ENCODE measurements around the gene VPS52.

VPS52 gene

DNA sequence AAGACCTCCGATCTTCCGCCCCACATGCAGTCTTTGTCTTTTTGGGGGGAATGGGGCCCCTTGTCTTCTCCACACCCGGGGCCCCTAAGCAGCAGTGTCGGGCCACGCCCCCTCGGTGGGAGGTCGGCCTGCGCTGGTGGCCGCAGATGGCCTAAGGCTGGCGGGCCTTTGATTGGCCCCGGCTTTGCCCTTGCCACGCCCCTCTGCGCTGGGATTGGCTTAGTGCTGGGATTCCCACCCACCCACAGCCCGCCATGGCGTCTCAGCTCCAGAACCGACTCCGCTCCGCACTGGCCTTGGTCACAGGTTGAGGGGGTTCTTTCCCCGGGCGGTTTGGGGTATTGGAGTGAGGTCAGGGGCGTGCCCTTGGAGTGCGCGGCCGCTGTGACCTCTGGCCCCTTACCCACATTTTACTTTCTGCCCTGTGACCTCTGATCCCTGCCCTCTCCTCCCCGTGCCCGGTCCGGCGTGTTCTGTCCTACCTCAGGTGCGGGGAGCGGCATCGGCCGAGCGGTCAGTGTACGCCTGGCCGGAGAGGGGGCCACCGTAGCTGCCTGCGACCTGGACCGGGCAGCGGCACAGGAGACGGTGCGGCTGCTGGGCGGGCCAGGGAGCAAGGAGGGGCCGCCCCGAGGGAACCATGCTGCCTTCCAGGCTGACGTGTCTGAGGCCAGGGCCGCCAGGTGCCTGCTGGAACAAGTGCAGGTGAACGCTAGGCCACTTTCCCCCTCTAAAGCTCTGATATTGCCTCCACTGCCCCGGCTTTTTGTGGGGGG lies 67.1 kb downstream of the VPS52 start, which contains the start of gene HSD17B8:
TSS of gene HSD17B8 (plus strand) at position 241 of the 776 bp plus-strand sequence. CDS start at position 255, 14 bp downstream.
- Histone ChIP-seq H3K4me3 (ENCODE audit: low read length) (peak within 1 kb of the TSS; percentile 75), H3K36me3 (ENCODE audit: insufficient read depth, low read length) (peaks cover 30% of the 10 kb centered on the region), H3K4me1 (ENCODE audit: insufficient read depth, low read length) (peaks cover 62% of the 10 kb centered on the region), H2AFZ (ENCODE audit: low read depth, low read length) (no peak within 1 kb of the TSS), H3K9me3 (ENCODE audit: low read length) (no peaks in the 10 kb centered on the region), H3K27me3 (ENCODE audit: insufficient read depth, low read length) (no peaks in the 10 kb centered on the region)

- Histone ChIP-seq H3K4me1 (ENCODE audit: insufficient read depth, low read length) (peaks cover 62% of the 10 kb centered on the region), H3K4me3 (ENCODE audit: low read length) (peak overlapping the region; percentile 5)
Observed at GRCh38 chr6:33204165-33204414, 67.6 kb downstream of the VPS52 start.

GRCh38 chr6:33203443-33204164 lies 68.1 kb downstream of the VPS52 start:
- peak overlapping the region; percentile 5 for H3K4me3 ChIP-seq (ENCODE audit: low read length)
- H3K9me3 ChIP-seq (ENCODE audit: low read length), result no peaks in the 10 kb centered on the region
- peaks cover 61% of the 10 kb centered on the region for H3K4me1 ChIP-seq (ENCODE audit: insufficient read depth, low read length)
- peaks cover 22% of the 10 kb centered on the region for H3K36me3 ChIP-seq (ENCODE audit: insufficient read depth, low read length)
- H3K27me3 ChIP-seq (ENCODE audit: insufficient read depth, low read length), result no peaks in the 10 kb centered on the region
- no peak overlapping the region for H2AFZ ChIP-seq (ENCODE audit: low read depth, low read length)

More at GRCh38 chr6:33204165-33204414, 67.6 kb downstream of the VPS52 start:
- Histone ChIP-seq H3K9me3 (ENCODE audit: low read length) (no peaks in the 10 kb centered on the region), H3K36me3 (ENCODE audit: insufficient read depth, low read length) (peaks cover 25% of the 10 kb centered on the region), H2AFZ (ENCODE audit: low read depth, low read length) (no peak overlapping the region), H3K27me3 (ENCODE audit: insufficient read depth, low read length) (no peaks in the 10 kb centered on the region)

DNA sequence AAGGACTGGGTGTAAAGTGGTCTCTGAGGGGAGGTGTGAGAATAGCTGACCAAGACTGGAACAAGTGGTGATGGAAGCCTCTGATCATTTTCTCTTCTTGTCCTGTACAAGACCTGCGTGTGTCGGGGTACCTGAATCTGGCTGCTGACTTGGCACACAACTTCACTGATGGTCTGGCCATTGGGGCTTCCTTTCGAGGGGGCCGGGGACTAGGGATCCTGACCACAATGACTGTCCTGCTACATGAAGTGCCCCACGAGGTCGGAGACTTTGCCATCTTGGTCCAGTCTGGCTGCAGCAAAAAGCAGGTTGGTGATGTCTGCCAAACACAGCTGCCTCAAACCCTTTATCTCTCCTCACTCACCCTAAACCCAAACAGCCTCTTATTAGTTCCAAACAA lies 68.9 kb downstream of the VPS52 start:
- peaks cover 64% of the 10 kb centered on the region for H3K4me1 ChIP-seq (ENCODE audit: insufficient read depth, low read length)
- no peak overlapping the region for H3K4me3 ChIP-seq (ENCODE audit: low read length)
- no peaks in the 10 kb centered on the region for H3K27me3 ChIP-seq (ENCODE audit: insufficient read depth, low read length)
- H3K36me3 ChIP-seq (ENCODE audit: insufficient read depth, low read length), result peaks cover 27% of the 10 kb centered on the region
- H2AFZ ChIP-seq (ENCODE audit: low read depth, low read length), result no peak overlapping the region
- no peaks in the 10 kb centered on the region for H3K9me3 ChIP-seq (ENCODE audit: low read length)

- no peaks in the 10 kb centered on the region for H3K27me3 ChIP-seq (ENCODE audit: insufficient read depth, low read length)
- peaks cover 32% of the 10 kb centered on the region for H3K36me3 ChIP-seq (ENCODE audit: insufficient read depth, low read length)
- peaks cover 66% of the 10 kb centered on the region for H3K4me1 ChIP-seq (ENCODE audit: insufficient read depth, low read length)
- H2AFZ ChIP-seq (ENCODE audit: low read depth, low read length), result no peak overlapping the region
- peak overlapping the region; percentile 88 for H3K4me3 ChIP-seq (ENCODE audit: low read length)
- no peaks in the 10 kb centered on the region for H3K9me3 ChIP-seq (ENCODE audit: low read length)
Observed at GRCh38 chr6:33201935-33202334, 69.7 kb downstream of the VPS52 start.

DNA sequence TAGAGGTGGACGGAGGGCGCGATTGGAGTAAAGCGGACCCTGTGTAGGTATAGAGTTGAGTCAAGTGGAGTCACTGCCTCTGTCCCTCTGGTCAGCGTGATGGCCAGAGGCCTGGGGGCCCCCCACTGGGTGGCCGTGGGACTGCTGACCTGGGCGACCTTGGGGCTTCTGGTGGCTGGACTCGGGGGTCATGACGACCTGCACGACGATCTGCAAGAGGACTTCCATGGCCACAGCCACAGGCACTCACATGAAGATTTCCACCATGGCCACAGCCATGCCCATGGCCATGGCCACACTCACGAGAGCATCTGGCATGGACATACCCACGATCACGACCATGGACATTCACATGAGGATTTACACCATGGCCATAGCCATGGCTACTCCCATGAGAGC lies 70.5 kb downstream of the VPS52 start:
- H3K36me3 ChIP-seq (ENCODE audit: insufficient read depth, low read length), result peaks cover 35% of the 10 kb centered on the region
- no peak overlapping the region for H2AFZ ChIP-seq (ENCODE audit: low read depth, low read length)
- H3K9me3 ChIP-seq (ENCODE audit: low read length), result no peaks in the 10 kb centered on the region
- peak overlapping the region; percentile 88 for H3K4me3 ChIP-seq (ENCODE audit: low read length)
- H3K27me3 ChIP-seq (ENCODE audit: insufficient read depth, low read length), result no peaks in the 10 kb centered on the region
- H3K4me1 ChIP-seq (ENCODE audit: insufficient read depth, low read length), result peaks cover 61% of the 10 kb centered on the region

Data from neuron (in vitro differentiated cells).